ENCODE data around the gene TOMM22.
A peak's percentile ranks its signal among the peaks of the same experiment; 100 is the strongest.

TOMM22 gene

GRCh38 chr22:38657045-38657909, 24.5 kb upstream of the TOMM22 start:
- peak; percentile 55 for DNase-seq (ENCODE audit: low spot score)
- no peak for TF ChIP-seq CTCF (IDR thresholded peaks at IDR 0.05; ENCODE audit: extremely low read depth, insufficient read depth, missing control alignments)
- in situ Hi-C loops (cut with MboI; ENCODE audit: low pct_unique_long_range_greater_than_20kb, low sequenced_read_pairs, unreplicated experiment), result no loop called here

GRCh38 chr22:38674888-38675287, 6.9 kb upstream of the TOMM22 start:
- in situ Hi-C loops (cut with MboI; ENCODE audit: low pct_unique_long_range_greater_than_20kb, low sequenced_read_pairs, unreplicated experiment), result no loop called here
- no peak for TF ChIP-seq CTCF (IDR thresholded peaks at IDR 0.05; ENCODE audit: extremely low read depth, insufficient read depth, missing control alignments)
- no peak for DNase-seq (ENCODE audit: low spot score)

DNA sequence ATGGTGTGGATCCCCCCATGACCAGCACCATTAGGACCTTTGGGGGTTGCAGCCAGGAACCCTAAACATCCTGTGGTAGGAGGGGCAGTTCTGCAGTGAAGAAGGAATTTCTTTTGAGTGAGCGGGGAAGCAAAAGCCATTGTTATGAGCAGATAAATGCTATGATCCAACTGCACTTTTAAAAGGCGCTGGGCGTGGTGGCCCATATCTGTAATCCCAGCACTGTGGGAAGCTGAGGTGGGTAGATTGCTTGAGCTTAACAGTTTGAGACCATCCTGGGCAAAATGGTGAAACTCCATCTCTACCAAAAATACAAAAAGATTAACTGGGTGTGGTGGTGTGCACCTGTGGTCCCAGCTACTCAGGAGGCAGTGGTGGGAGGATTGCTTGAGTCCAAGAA, 5.9 kb upstream of the TOMM22 start:
- TF ChIP-seq CTCF (IDR thresholded peaks at IDR 0.05; ENCODE audit: extremely low read depth, insufficient read depth, missing control alignments), result no peak
- DNase-seq (ENCODE audit: low spot score), result no peak
- in situ Hi-C loops (cut with MboI; ENCODE audit: low pct_unique_long_range_greater_than_20kb, low sequenced_read_pairs, unreplicated experiment), result no loop called here

- no peak for DNase-seq (ENCODE audit: low spot score)
- TF ChIP-seq CTCF (IDR thresholded peaks at IDR 0.05; ENCODE audit: extremely low read depth, insufficient read depth, missing control alignments), result no peak
- in situ Hi-C loops (cut with MboI; ENCODE audit: low pct_unique_long_range_greater_than_20kb, low sequenced_read_pairs, unreplicated experiment), result no loop called here
Observed at GRCh38 chr22:38684895-38685294, 3.1 kb downstream of the TOMM22 start.

DNA sequence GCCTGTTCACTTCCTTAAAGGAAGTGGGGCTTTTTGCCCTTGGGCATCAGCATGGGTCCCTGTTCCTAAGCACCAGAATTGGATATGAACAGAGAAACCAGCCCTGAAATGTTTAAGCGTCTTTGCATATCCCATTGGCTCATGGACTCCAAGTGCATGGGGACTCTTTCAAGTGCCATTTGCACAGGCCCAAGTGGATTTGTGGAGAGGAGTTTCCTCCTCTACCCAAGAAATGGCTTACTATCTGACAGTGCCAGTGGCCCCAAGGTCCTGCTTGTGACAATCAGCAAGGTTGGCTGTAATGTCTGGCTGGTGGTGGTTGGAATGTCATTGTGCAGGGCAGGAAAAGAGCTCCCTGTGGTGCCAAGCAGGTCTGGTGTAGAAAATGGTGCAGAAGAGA, 4.0 kb downstream of the TOMM22 start:
- TF ChIP-seq CTCF (IDR thresholded peaks at IDR 0.05; ENCODE audit: extremely low read depth, insufficient read depth, missing control alignments), result no peak
- in situ Hi-C loops (cut with MboI; ENCODE audit: low pct_unique_long_range_greater_than_20kb, low sequenced_read_pairs, unreplicated experiment), result no loop called here
- DNase-seq (ENCODE audit: low spot score), result no peak

- TF ChIP-seq CTCF (IDR thresholded peaks at IDR 0.05; ENCODE audit: extremely low read depth, insufficient read depth, missing control alignments), result no peak
- in situ Hi-C loops (cut with MboI; ENCODE audit: low pct_unique_long_range_greater_than_20kb, low sequenced_read_pairs, unreplicated experiment), result no loop called here
- no peak for DNase-seq (ENCODE audit: low spot score)
Observed at GRCh38 chr22:38689651-38690050, 7.9 kb downstream of the TOMM22 start.

Measured in GM13977 (cell line).